OCI-LY3 (cell line): Measurements from ENCODE around the gene SHLD3.

Experiments
- CTCF ChIP-seq: fragments of 200-600, 300-600 bp; sonication (generic); IDR thresholded peaks from 2 replicates; pipeline ENCODE4 v1.5.1; 2014; ENCODE audit warnings: antibody characterized with exemption, low read length, low read depth
- EZH2phosphoT487 ChIP-seq: fragments of 200-600 bp; shearing (Covaris generic); IDR thresholded peaks from 2 replicates; pipeline ENCODE4 v1.6.1; 2018; ENCODE audit warnings: antibody characterized with exemption, mixed run types, low read depth

GRCh38 chr5:65646938-65647337 lies 22.1 kb downstream of the SHLD3 start:
- TF ChIP-seq CTCF = no peak
- no peak for TF ChIP-seq EZH2phosphoT487
